Kidney (tissue), 14 donors: Measurements from ENCODE around the gene NUCB1. TPM values are rescaled to one million over a fixed set of nuclear protein-coding genes. Genes with fewer than 3 reads are reported as not detected.
A peak's percentile ranks its signal among the peaks of the same experiment; 100 is the strongest.

ENCODE experiments used
- DNase-seq, 5 donors: peaks; one replicate each; pipeline ENCODE4 v3.0.0-alpha.2; 2013 to 2020
- FAIRE-seq: peaks from 2 replicates; lab custom pipeline; 2012; peaks lifted over from hg19 to GRCh38; lab: Jason Lieb, UNC
- H3K27ac ChIP-seq, 2 donors: one replicate each; pipeline ENCODE4 v1.7.0; 2013; ENCODE audit warnings: low read depth in 2 of 2, low read length in 2 of 2, inconsistent platforms in 1 of 2
- H3K27me3 ChIP-seq: one replicate; pipeline ENCODE4 v1.7.1; 2013; ENCODE audit warnings: low read length, inconsistent platforms; ENCODE audit not compliant: control insufficient read depth, insufficient read depth
- H3K36me3 ChIP-seq, 3 donors: one replicate each; pipeline versions ENCODE4 v1.7.0 to v1.7.1; 2013; ENCODE audit warnings: low read length in 3 of 3, control low read depth in 1 of 3, inconsistent platforms in 1 of 3; ENCODE audit not compliant: insufficient read depth in 3 of 3, control insufficient read depth in 2 of 3
- H3K4me1 ChIP-seq, 3 donors: one replicate each; pipeline versions ENCODE4 v1.7.0 to v1.7.1; 2013; ENCODE audit warnings: low read length in 3 of 3, inconsistent platforms in 1 of 3, low read depth in 1 of 3; ENCODE audit not compliant: control insufficient read depth in 2 of 3, insufficient read depth in 2 of 3
- H3K4me3 ChIP-seq, 3 donors: one replicate each; pipeline versions ENCODE4 v1.7.0 to v1.8.1; 2013; ENCODE audit warnings: low read length in 3 of 3, control low read depth in 1 of 3, inconsistent platforms in 1 of 3
- H3K9ac ChIP-seq, 3 donors: one replicate each; pipeline versions ENCODE4 v1.7.0 to v1.7.1; 2013; ENCODE audit warnings: low read length in 3 of 3, control low read depth in 1 of 3, inconsistent platforms in 1 of 3
- H3K9me3 ChIP-seq, 3 donors: one replicate each; pipeline versions ENCODE4 v1.7.0 to v1.7.1; 2013; ENCODE audit warnings: low read length in 3 of 3, control low read depth in 1 of 3, inconsistent platforms in 1 of 3; ENCODE audit not compliant: control insufficient read depth in 2 of 3, insufficient read depth in 1 of 3
- CTCF ChIP-seq: IDR thresholded peaks from 3 replicates; pipeline ENCODE4 v1.5.1; 2012; ENCODE audit warnings: mild to moderate bottlenecking, moderate library complexity, borderline replicate concordance; ENCODE audit not compliant: insufficient read depth; ENCODE audit errors: extremely low read depth
- intact Hi-C: fragments of 100-400 bp; cut with DNase I; formaldehyde crosslinking; loops from one replicate; pipeline ENCODE4 v1.11.1; 2022
- polyA plus RNA-seq: library from polyadenylated mRNA; stranded (reverse); fragments of 350-450 nt; fragmentation: Illumina TruSeq; extraction: RNeasy Lipid Tissue Mini Kit (QIAGEN cat#74804); gene quantifications from one replicate; pipeline ENCODE4 v1.2.3, GENCODE V29; 2014; ENCODE audit warnings: low read depth, low replicate concordance; ENCODE audit not compliant: insufficient read depth
- total RNA-seq: library from RNA; stranded (reverse); fragmentation: NEBNext Ultra II Directional; extraction: Animal tissue kit (Norgen Biotek cat#: 25700); gene quantifications from one replicate; pipeline ENCODE4 v1.2.1, GENCODE V29; 2021
- donor health status: control.
- donor health status: control.
- donor health status: control.
- donor health status: control.
- donor health status: control.
- donor health status: DM: yes; HTN: yes; CAD: no.
- donor health status: Normal renal cell carcinoma (clear cell type).

Gene NUCB1
- total and polyA plus RNA-seq, 2 donors from 2014 or later = 265 to 503 TPM

GRCh38 chr19:48950830-48951519, 50.9 kb downstream of the NUCB1 start:
- Histone ChIP-seq H3K4me1 (peaks cover 0 to 7% (median 0%) of the 10 kb centered on the region in 3 donors), H3K36me3 (no peaks in the 10 kb centered on the region), H3K9me3 (no peaks in the 10 kb centered on the region), H3K9ac (no peak overlapping the region), H3K27me3 (no peaks in the 10 kb centered on the region), H3K4me3 (no peak overlapping the region), H3K27ac (no peak overlapping the region)
- intact Hi-C loops = no loop called here
- no peak for TF ChIP-seq CTCF
- DNase-seq (no peak), FAIRE-seq (no peak)

DNA sequence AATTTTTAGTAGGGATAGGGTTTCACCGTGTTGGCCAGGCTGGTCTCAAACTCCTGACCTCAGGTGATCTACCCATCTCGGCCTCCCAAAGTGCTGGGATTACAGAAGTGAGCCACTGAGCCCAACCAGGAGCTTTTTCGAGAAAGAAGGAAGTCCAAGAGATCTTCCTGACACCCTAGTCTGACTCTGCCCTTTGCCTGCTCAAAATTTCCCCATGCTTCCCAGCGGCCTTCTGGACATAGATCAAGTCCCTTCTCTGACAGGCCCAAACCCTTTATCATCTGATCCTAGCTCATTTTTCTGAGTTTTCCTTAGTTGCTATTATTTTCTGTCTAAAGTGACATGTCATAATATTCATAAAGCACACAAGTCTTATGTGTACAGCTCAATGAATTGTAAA, 53.0 kb downstream of the NUCB1 start:
- no peak for TF ChIP-seq CTCF

GRCh38 chr19:48953990-48954594, 54.0 kb downstream of the NUCB1 start:
- peak in 2 of 5 donors; percentile 54 to 57 for DNase-seq
- Histone ChIP-seq H3K4me3 (peak overlapping the region; percentile 71 to 86 (median 81)), H3K27me3 (no peaks in the 10 kb centered on the region), H3K27ac (peak overlapping the region in 1 of 2 donors; percentile 74), H3K36me3 (peaks cover 0 to 3% (median 2%) of the 10 kb centered on the region in 3 donors), H3K9ac (peak overlapping the region in 2 of 3 donors; percentile 44 to 67), H3K9me3 (no peaks in the 10 kb centered on the region), H3K4me1 (peaks cover 0 to 7% (median 0%) of the 10 kb centered on the region in 3 donors)
- FAIRE-seq = no peak
- intact Hi-C loops = no loop called here
- no peak for TF ChIP-seq CTCF

More for the DNA sequence above, 53.0 kb downstream of the NUCB1 start:
- H3K27me3 ChIP-seq = no peaks in the 10 kb centered on the region
- FAIRE-seq = no peak
- peak in 1 of 5 donors; percentile 32 for DNase-seq
- peaks cover 0 to 3% (median 2%) of the 10 kb centered on the region in 3 donors for H3K36me3 ChIP-seq
- H3K9me3 ChIP-seq = no peaks in the 10 kb centered on the region
- H3K27ac ChIP-seq = no peak overlapping the region
- H3K4me1 ChIP-seq = peaks cover 0 to 7% (median 0%) of the 10 kb centered on the region in 3 donors
- intact Hi-C loops = no loop called here
- no peak overlapping the region for H3K9ac ChIP-seq
- no peak overlapping the region for H3K4me3 ChIP-seq
